AG10803 (cell line): Measurements from ENCODE around the gene EFNA1.

ENCODE experiments used
- DNase-seq: peaks from one replicate; pipeline ENCODE4 v3.0.0; 2010; ENCODE audit warnings: low read depth
- H3K4me3 ChIP-seq: 2 replicates; pipeline ENCODE4 v1.5.1; 2011; ENCODE audit warnings: mild to moderate bottlenecking, low read length, control low read depth
- CTCF ChIP-seq: conservative IDR thresholded peaks from 2 replicates; pipeline ENCODE4 v1.5.1; 2011; ENCODE audit warnings: mild to moderate bottlenecking, low read length, control low read depth, inconsistent platforms

EFNA1 gene

GRCh38 chr1:155127105-155127966 is at the start of gene EFNA1:
Gene EFNA1 (plus strand): TSS chr1:155127876. CDS start chr1:155127978, 102 bp downstream.
- peak within 1 kb of the TSS; percentile 50 for H3K4me3 ChIP-seq
- TF ChIP-seq CTCF: no peak
- DNase-seq: peak; percentile 16

GRCh38 chr1:155078469-155079209 is 49.0 kb upstream of the EFNA1 start, which contains the start of gene EFNA3:
Gene EFNA3 (plus strand): TSS chr1:155078837. CDS start chr1:155078942, 105 bp downstream.
- H3K4me3 ChIP-seq: peak within 1 kb of the TSS; percentile 44
- no peak for TF ChIP-seq CTCF
- peak; percentile 26 for DNase-seq

- no peak for DNase-seq
- H3K4me3 ChIP-seq: peak overlapping the region; percentile 44; the same call in 1 of the 2 replicates
- no peak for TF ChIP-seq CTCF
These were observed 48.5 kb upstream of the EFNA1 start for GRCh38 chr1:155079210-155079486.

- H3K4me3 ChIP-seq: no peak overlapping the region
- no peak for TF ChIP-seq CTCF
- DNase-seq: no peak
These were observed 48.0 kb upstream of the EFNA1 start for GRCh38 chr1:155079487-155080311.

- no peak for DNase-seq
- H3K4me3 ChIP-seq: no peak overlapping the region
- TF ChIP-seq CTCF: no peak
These were observed 47.1 kb upstream of the EFNA1 start for GRCh38 chr1:155080312-155081228.
